ENCODE measurements around the gene LSR. TPM values are rescaled to one million over a fixed set of nuclear protein-coding genes. Genes with fewer than 3 reads are reported as not detected.

LSR gene
- polyA plus RNA-seq, 1 donor (not counting 4 experiments of a cell fraction or from before 2014, with no cell fraction given) = 51.3 TPM

- Histone ChIP-seq H3K4me3 (ENCODE audit: control insufficient read depth in 2 of 3, extremely low read depth in 1 of 3, insufficient read depth in 2 of 3, low read depth in 1 of 3, low read length in 3 of 3) (peak overlapping the region; percentile 63 to 84 (median 82)), H3K4me1 (ENCODE audit: control insufficient read depth, extremely low read depth, insufficient read depth, low read length) (peaks cover 17% of the 10 kb centered on the region), H3K27me3 (ENCODE audit: control insufficient read depth, extremely low read depth, insufficient read depth, low read length) (no peaks in the 10 kb centered on the region), H3K4me2 (ENCODE audit: control insufficient read depth, extremely low read depth, insufficient read depth, low read depth, low read length) (peak overlapping the region; percentile 87), H3K36me3 (ENCODE audit: control insufficient read depth in 2 of 2, extremely low read depth in 1 of 2, insufficient read depth in 2 of 2, low read length in 2 of 2) (peaks cover 29 to 37% of the 10 kb centered on the region in 2 experiments), H3K79me2 (ENCODE audit: control insufficient read depth, insufficient read depth, low read length) (peaks cover 17% of the 10 kb centered on the region), H3K27ac (ENCODE audit: control insufficient read depth, insufficient read depth, low read length) (peak overlapping the region; percentile 81), H2AFZ (ENCODE audit: control insufficient read depth, low read length) (no peak overlapping the region), H3K9me3 (ENCODE audit: control insufficient read depth, low read depth, low read length) (no peaks in the 10 kb centered on the region), H4K20me1 (ENCODE audit: control insufficient read depth, extremely low read depth, insufficient read depth, low read length) (no peaks in the 10 kb centered on the region), H3K9ac (ENCODE audit: control insufficient read depth, extremely low read depth, insufficient read depth, low read length) (peak overlapping the region; percentile 89), H3K9me1 (ENCODE audit: control insufficient read depth, extremely low read depth, insufficient read depth, low read length) (no peaks in the 10 kb centered on the region)
- DNase-seq (ENCODE audit: low read depth, low spot score) = no peak
- TF ChIP-seq CTCF (optimal IDR thresholded peaks at IDR 0.05 in 1 of 3, IDR thresholded peaks at IDR 0.05 in 1 of 3, conservative IDR thresholded peaks at IDR 0.05 in 1 of 3; ENCODE audit: extremely low read depth in 1 of 3, insufficient read depth in 2 of 3, low read length in 3 of 3) (no peak), EZH2 (IDR thresholded peaks at IDR 0.05; ENCODE audit: low read length) (no peak)
- dilution Hi-C loops (cut with MboI; ENCODE audit: extremely low pct_ligation_motif_present, low sequenced_read_pairs) = no loop called here
- no peak for FAIRE-seq
These were observed 17.9 kb downstream of the LSR start for GRCh38 chr19:35266520-35267352.

- Histone ChIP-seq H3K79me2 (ENCODE audit: control insufficient read depth, insufficient read depth, low read length) (peaks cover 17% of the 10 kb centered on the region), H2AFZ (ENCODE audit: control insufficient read depth, low read length) (peak overlapping the region; percentile 22), H3K4me3 (ENCODE audit: control insufficient read depth in 2 of 3, extremely low read depth in 1 of 3, insufficient read depth in 2 of 3, low read depth in 1 of 3, low read length in 3 of 3) (peak overlapping the region; percentile 63 to 84 (median 82)), H3K36me3 (ENCODE audit: control insufficient read depth in 2 of 2, extremely low read depth in 1 of 2, insufficient read depth in 2 of 2, low read length in 2 of 2) (peaks cover 27 to 36% of the 10 kb centered on the region in 2 experiments), H3K27me3 (ENCODE audit: control insufficient read depth, extremely low read depth, insufficient read depth, low read length) (no peaks in the 10 kb centered on the region), H3K9ac (ENCODE audit: control insufficient read depth, extremely low read depth, insufficient read depth, low read length) (peak overlapping the region; percentile 89), H3K9me1 (ENCODE audit: control insufficient read depth, extremely low read depth, insufficient read depth, low read length) (no peaks in the 10 kb centered on the region), H3K4me2 (ENCODE audit: control insufficient read depth, extremely low read depth, insufficient read depth, low read depth, low read length) (peak overlapping the region; percentile 87), H3K9me3 (ENCODE audit: control insufficient read depth, low read depth, low read length) (no peaks in the 10 kb centered on the region), H4K20me1 (ENCODE audit: control insufficient read depth, extremely low read depth, insufficient read depth, low read length) (no peaks in the 10 kb centered on the region), H3K27ac (ENCODE audit: control insufficient read depth, insufficient read depth, low read length) (peak overlapping the region; percentile 81), H3K4me1 (ENCODE audit: control insufficient read depth, extremely low read depth, insufficient read depth, low read length) (peaks cover 17% of the 10 kb centered on the region)
- DNase-seq (ENCODE audit: low read depth, low spot score) (no peak), FAIRE-seq (no peak)
- dilution Hi-C loops (cut with MboI; ENCODE audit: extremely low pct_ligation_motif_present, low sequenced_read_pairs) = no loop called here
- TF ChIP-seq EZH2 (IDR thresholded peaks at IDR 0.05; ENCODE audit: low read length) (no peak), CTCF (optimal IDR thresholded peaks at IDR 0.05 in 1 of 3, IDR thresholded peaks at IDR 0.05 in 1 of 3, conservative IDR thresholded peaks at IDR 0.05 in 1 of 3; ENCODE audit: extremely low read depth in 1 of 3, insufficient read depth in 2 of 3, low read length in 3 of 3) (no peak)
These were observed 18.6 kb downstream of the LSR start for GRCh38 chr19:35267353-35267817.
